ENCODE measurements around the gene CTNNA2. TPM values are rescaled to one million over a fixed set of nuclear protein-coding genes. Genes with fewer than 3 reads are reported as not detected.
A peak's percentile ranks its signal among the peaks of the same experiment; 100 is the strongest.

The CTNNA2 gene
- total and polyA plus RNA-seq, 9 of the 15 experiments (the other 6 are each of a cell fraction or from before 2014, with no cell fraction given) = 0.03 to 0.40 (median 0.15) TPM

- TF ChIP-seq ZBTB40 (IDR thresholded peaks at IDR 0.05) (no peak), ZBTB40 (CRISPR knock-in tag; IDR thresholded peaks at IDR 0.05) (no peak), HDAC1 (IDR thresholded peaks at IDR 0.05) (peak in 1 of 2 experiments; percentile 21; a peak in 1 of 4 replicates), ZMIZ1 (IDR thresholded peaks at IDR 0.05; ENCODE audit: low read depth in 2 of 2, low read length in 2 of 2) (0 out of 4 replicates have a peak, but pooled peaks of 1 of the 2 experiments have one; percentile 14)
- TF ChIP-seq, protein P1, sequence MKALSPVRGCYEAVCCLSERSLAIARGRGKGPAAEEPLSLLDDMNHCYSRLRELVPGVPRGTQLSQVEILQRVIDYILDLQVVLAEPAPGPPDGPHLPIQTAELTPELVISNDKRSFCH (CRISPR knock-in tag; IDR thresholded peaks at IDR 0.05) = no peak
- TF ChIP-seq, protein P1 (tag; IDR thresholded peaks at IDR 0.05) = no peak
These were observed 851.0 kb downstream of the CTNNA2 start (continued) for GRCh38 chr2:80363791-80364349.

All from K562 (cell line).